Neural progenitor cell (in vitro differentiated cells): ENCODE measurements around the gene RUFY1.

Experiments used
- CTCF ChIP-seq: fragments of 200-600 bp; sonication (generic); IDR thresholded peaks from 2 replicates; pipeline ENCODE4 v1.5.1; 2017; ENCODE audit warnings: antibody characterized with exemption, mild to moderate bottlenecking
- EZH2 ChIP-seq: fragments of 200-600 bp; sonication (generic); IDR thresholded peaks from 2 replicates; pipeline ENCODE4 v1.6.1; 2017; ENCODE audit warnings: antibody characterized with exemption, mild to moderate bottlenecking, moderate library complexity
- EZH2phosphoT487 ChIP-seq: fragments of 200-600 bp; sonication (generic); IDR thresholded peaks from 2 replicates; pipeline ENCODE4 v1.6.1; 2017; ENCODE audit warnings: antibody characterized with exemption

GRCh38 chr5:179599566-179599965, 49.2 kb downstream of the RUFY1 start:
- no peak for TF ChIP-seq CTCF
- TF ChIP-seq EZH2, result no peak
- TF ChIP-seq EZH2phosphoT487, result no peak
